Middle frontal gyrus (tissue), 1 donor: ENCODE measurements around the gene CNTN5.
"Not testable (repeated sequence)": the region's sequence is repeated elsewhere in the genome, so short reads cannot be mapped to it uniquely, and the experiment has no call there.

Experiments
- DNase-seq: peaks from one replicate; pipeline ENCODE4 v3.0.0-alpha.2; 2015; ENCODE audit warnings: low spot score; ENCODE audit errors: extremely low spot score

The CNTN5 gene

GRCh38 chr11:100185588-100185987, 1164.8 kb downstream of the CNTN5 start:
- no peak for DNase-seq

DNA sequence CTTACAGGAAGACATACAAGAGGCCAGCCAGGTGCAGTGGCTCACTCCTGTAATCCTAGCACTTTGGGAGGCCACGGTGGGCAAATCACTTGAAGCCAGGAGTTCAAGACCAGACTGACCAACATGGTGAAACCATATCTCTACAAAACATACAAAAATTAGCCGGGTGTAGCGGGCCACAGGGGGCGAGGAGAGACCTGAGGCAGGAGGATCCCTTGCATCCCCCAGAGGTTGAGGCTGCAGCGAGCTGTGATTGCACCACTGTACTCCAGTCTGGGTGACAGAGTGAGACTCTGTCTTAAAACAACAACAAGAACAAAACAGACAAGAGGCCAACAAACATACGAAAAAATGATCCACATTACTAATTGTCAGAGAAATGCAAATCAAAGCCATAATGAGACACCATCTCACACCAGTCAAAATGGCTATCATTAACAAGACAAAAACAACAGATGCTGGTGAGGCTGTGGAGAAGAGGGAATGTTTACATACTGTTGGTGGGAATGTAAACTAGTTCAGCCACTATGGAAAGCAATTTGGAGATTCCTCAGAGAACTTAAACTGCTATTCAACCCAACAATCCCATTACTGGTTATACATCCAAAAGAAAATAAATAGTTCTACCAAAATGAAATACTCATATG, 1167.5 kb downstream of the CNTN5 start:
- DNase-seq, result no peak

- DNase-seq, result no peak
Observed at GRCh38 chr11:100190395-100190794, 1169.6 kb downstream of the CNTN5 start.

DNA sequence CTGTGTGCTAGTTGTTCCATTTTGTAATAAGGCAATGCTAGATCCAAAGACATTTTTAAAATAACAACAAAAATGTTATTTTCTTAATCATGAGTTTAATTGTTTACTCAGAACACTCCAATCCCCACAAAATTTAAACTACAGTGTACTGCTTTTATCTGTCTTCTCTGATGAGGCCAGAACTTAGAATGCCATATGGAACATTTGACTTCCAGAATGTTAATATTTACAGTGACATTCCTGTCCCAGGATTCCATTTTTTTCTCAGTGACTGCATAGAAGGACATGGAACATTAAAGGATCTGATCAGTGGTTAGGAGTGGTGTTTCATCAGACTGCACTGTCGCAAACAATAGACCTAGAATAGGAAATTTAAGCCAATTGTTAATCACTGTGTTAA, 1171.4 kb downstream of the CNTN5 start:
- DNase-seq, result no peak

DNA sequence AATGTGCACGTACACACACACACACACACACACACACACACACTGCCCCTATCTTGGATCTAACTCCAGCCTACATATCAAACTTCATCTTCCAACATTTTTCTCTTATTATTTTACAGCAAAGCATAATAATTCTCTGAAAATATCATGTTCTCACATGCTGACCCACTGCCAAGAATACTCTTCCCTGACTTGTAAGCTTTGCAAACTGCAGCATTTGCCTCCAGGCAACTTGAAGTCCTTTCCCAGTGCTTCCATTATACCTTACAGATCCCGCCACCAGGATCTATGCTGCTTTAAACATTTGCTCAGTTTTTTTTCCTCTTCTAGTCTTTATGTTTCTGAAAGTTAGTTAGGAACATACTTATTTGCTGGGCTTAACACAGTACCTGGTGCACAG, 1183.0 kb downstream of the CNTN5 start:
- no peak for DNase-seq

- no peak for DNase-seq
Observed at GRCh38 chr11:100205926-100206325, 1185.2 kb downstream of the CNTN5 start.

DNA sequence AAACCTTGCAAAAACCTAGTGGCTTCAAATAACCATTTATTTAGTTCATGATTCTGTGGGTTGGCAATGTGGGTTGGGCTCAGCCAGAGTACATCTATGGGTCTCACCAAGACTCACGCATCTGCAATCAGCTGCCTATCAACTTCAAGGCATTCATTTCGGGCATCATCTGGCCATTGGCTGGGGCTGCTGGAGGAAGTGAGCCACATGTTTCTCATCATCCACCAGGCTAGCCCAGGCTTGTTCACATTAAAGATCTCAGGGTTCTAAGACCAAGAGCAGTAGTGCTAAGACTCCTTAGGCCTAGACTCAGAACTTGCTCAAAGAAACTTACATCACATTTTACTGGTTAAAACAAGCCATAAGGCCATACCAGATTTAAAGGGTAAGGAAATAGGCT, 1187.5 kb downstream of the CNTN5 start:
- DNase-seq, result no peak

- no peak for DNase-seq
Observed at GRCh38 chr11:100214791-100215190, 1194.0 kb downstream of the CNTN5 start.

DNA sequence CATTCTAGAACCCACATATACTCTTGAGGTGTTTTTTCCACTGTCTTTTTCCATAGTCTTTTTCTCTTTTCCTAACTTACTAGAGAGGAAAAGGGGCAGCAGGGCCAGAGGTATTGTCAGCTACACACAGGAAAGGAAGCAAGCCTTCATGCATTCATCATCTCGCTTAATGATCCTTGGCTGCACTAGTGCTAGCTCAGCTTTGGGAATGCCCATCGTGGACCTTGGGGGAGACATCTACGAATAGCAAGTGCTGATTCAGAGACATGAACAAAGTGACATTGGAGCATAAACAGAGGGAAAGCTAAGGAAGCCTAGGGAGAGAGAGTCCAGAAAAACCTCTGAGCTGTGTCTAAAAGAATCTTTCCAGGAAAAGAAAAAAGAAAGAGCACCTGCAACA, 1200.1 kb downstream of the CNTN5 start:
- DNase-seq, result no peak

GRCh38 chr11:100221791-100222190, 1201.0 kb downstream of the CNTN5 start:
- DNase-seq, result no peak

- no peak for DNase-seq
Observed at GRCh38 chr11:100224541-100225034, 1203.8 kb downstream of the CNTN5 start.

- DNase-seq, result no peak
Observed at GRCh38 chr11:100229086-100229485, 1208.3 kb downstream of the CNTN5 start.

GRCh38 chr11:100232006-100232405, 1211.3 kb downstream of the CNTN5 start:
- no peak for DNase-seq

DNA sequence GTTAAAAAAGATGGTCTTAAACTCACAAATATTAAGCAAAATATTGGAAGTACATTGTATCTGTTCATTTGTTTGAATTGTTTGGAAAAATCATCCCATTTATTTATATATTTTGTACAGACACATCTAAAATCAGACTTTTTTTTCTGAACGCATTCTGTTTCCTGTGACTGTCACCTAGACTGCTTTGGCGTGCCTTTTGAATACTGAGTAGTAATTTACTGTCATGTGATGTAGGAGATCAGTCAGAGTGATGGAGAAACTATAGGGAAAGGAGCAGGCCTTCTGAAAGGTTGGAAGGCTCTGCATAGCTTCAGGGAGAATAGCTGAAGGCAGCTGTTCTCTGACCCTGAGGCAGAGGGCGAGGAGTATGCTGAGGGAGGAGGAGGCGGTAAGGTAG, 1214.3 kb downstream of the CNTN5 start:
- DNase-seq, result no peak

DNA sequence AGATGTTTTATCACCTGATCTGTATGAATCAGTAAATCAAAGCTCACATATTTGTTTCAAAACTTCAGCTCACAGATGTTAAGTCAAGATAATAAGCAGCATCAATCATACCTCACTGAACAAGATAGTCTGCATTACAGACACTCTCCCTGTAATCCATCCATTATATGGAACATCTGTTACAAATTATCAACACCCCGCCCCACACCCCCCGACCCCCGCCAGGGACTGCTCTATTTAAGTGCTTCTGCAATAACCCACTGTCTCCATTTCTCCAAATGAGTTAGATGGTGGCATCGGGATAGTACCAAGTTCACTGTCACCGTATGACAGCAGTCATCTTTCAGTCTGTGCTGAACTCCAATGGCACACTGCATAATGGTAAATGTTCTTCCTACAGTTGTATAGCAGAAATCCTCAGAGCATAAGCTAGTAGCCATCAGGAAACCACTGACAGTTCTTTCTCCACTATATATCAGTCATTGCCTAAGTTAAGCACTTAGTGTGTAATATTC, 1219.3 kb downstream of the CNTN5 start:
- DNase-seq, result no peak

DNA sequence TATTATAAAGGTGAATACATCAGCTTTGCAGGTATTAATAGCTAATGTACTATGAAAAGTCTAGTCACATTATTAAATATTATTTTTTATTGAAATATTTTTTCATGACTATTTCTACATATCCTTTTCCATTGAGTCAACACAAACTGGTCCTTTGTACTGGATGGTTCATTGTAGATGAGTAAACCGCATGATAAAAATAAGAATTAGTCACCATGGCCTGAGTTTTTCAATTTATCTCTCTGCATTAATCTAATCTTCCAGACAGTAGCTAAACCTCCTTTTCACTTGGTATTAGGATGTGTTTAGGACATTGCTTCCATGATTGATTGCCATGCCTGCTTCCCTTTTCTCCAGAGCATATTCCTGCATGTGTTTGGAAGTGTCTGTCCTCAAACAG, 1227.0 kb downstream of the CNTN5 start:
- DNase-seq, result no peak

DNA sequence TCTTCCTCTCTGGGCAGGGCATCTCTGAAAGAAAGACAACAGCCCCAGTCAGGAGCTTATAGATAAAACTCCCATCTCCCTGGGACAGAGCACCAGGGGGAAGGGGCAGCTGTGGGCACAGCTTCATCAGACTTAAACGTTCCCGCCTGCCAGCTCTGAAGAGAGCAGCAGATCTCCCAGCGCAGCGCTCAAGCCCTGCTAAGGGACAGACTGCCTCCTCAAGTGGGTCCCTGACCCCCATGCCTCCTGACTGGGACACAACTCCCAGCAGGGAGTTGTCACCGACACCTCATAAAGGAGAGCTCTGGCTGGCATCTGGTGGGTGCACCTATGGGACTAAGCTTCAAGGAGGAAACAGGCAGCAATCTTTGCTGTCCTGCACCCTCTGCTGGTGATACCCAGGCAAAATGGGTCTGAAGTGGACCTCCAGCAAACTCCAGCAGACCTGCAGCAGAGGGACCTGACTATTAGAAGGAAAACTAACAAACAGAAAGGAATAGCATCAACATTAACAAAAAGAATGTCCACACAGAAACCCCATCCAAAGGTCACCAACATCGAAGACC, 1236.6 kb downstream of the CNTN5 start:
- DNase-seq, result not testable (repeated sequence)

DNA sequence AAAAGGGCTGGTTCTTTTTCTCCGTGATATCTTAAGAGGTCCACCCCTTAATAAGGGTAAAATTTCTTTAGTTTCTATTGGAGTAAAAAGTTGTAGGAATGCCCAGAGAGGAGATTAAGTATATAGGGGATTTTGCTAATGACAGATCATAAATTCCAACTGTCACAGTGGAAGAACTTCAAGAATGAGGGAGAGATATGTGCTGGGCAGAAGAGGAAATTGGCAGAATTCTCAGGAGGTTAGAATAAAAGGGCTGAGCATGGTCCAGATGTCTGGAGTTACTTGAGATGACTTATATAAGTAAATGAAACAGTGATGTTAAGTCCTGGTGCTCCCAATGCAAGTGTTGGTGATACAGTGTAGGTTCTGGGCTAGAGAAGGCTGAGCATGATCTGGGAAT, 1248.8 kb downstream of the CNTN5 start:
- DNase-seq, result no peak

- DNase-seq, result no peak
Observed at GRCh38 chr11:100273066-100273815, 1252.5 kb downstream of the CNTN5 start.

GRCh38 chr11:100274466-100274865, 1253.7 kb downstream of the CNTN5 start:
- not testable (repeated sequence) for DNase-seq

DNA sequence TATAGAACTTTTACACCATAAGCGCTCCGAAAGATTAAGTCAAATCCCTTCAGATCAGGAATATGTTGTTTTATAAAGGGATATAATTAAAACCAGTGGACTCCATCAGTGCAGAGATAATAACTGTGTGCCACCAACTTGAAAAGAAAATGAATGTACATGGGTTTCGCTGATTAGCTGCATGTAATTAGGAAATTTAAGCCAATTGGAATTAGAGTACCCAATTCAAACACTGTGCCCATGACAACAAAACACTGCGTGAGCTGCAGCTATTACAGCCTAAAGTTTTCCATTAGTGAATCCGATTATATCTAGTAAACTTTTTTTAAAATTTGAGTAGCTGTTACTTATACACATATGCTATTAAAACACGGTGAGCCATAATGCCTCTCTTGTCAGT, 1274.0 kb downstream of the CNTN5 start:
- DNase-seq, result no peak

DNA sequence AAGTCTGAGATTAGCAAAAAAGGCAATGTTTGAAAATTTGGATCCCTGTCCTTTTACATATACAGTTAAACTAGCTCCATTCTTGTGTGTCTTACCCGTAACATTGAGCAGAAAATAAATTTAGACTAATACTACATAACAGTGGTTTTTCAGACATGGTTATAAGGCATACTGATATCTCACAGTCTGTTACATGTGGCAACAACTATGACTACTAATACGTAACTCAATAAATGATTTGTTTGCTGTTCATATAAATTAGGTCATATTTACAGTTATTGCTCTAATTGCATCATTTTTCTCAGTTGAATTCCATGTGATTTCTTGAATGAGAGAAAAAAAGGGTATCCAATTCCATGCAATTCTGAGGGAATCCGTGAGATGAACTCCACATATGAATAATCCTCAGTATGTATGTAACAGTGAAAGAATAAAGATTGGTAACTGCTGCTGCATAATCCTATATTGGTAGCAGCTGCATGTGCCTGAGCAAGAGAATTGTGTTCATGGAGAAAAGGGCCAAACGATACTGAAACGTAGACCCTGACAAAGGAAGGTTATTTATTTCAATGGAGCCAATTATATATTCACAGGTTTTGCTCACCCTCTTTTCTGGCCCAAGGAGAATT, 1275.4 kb downstream of the CNTN5 start:
- no peak for DNase-seq
